Neural crest cell (in vitro differentiated cells): ENCODE measurements around the gene SMAD3. TPM values are rescaled to one million over a fixed set of nuclear protein-coding genes. Genes with fewer than 3 reads are reported as not detected.

Experiments
- DNase-seq: peaks from one replicate; pipeline ENCODE4 v3.0.0; 2021; ENCODE audit warnings: low read depth, mixed read lengths, low spot score
- H3K27ac Mint-ChIP-seq: one replicate; pipeline ENCODE4 v1.8.0; 2021; ENCODE audit warnings: mild to moderate bottlenecking, mixed read lengths; ENCODE audit not compliant: unreplicated experiment
- H3K27me3 Mint-ChIP-seq: 2 replicates; pipeline ENCODE4 v1.8.0; 2021; ENCODE audit warnings: low read depth, mild to moderate bottlenecking, mixed read lengths
- H3K36me3 Mint-ChIP-seq: 2 replicates; pipeline ENCODE4 v1.8.0; 2021; ENCODE audit warnings: low read depth, mild to moderate bottlenecking, mixed read lengths
- H3K4me1 Mint-ChIP-seq: 2 replicates; pipeline ENCODE4 v1.8.0; 2021; ENCODE audit warnings: mixed read lengths
- H3K4me3 Mint-ChIP-seq: one replicate; pipeline ENCODE4 v1.8.0; 2021; ENCODE audit warnings: mild to moderate bottlenecking, mixed read lengths
- H3K9me3 Mint-ChIP-seq: 2 replicates; pipeline ENCODE4 v1.8.0; 2021; ENCODE audit warnings: mixed read lengths
- CTCF ChIP-seq: fragments of 200-600 bp; sonication (generic); conservative IDR thresholded peaks from 2 replicates; pipeline ENCODE4 v1.5.0; 2021; ENCODE audit warnings: antibody characterized with exemption, mild to moderate bottlenecking
- total RNA-seq: library from RNA; stranded (reverse); gene quantifications from 2 replicates; pipeline ENCODE4 v1.2.1, GENCODE V29; 2021

Gene SMAD3
- total RNA-seq, 1 donor from 2014 or later: 39.5 TPM

GRCh38 chr15:67192185-67192820 lies 126.9 kb downstream of the SMAD3 start:
- H3K9me3 Mint-ChIP-seq: peaks cover 2% of the 10 kb centered on the region
- peaks cover 21% of the 10 kb centered on the region for H3K36me3 Mint-ChIP-seq
- TF ChIP-seq CTCF: no peak
- no peaks in the 10 kb centered on the region for H3K4me1 Mint-ChIP-seq
- DNase-seq: no peak
- H3K27ac Mint-ChIP-seq: no peak overlapping the region
- no peak overlapping the region for H3K4me3 Mint-ChIP-seq
- no peaks in the 10 kb centered on the region for H3K27me3 Mint-ChIP-seq

GRCh38 chr15:67193223-67193990 lies 128.0 kb downstream of the SMAD3 start:
- no peak overlapping the region for H3K27ac Mint-ChIP-seq

GRCh38 chr15:67194171-67195114 lies 129.0 kb downstream of the SMAD3 start:
- no peaks in the 10 kb centered on the region for H3K27me3 Mint-ChIP-seq
- H3K4me1 Mint-ChIP-seq: no peaks in the 10 kb centered on the region
- peaks cover 2% of the 10 kb centered on the region for H3K9me3 Mint-ChIP-seq
- TF ChIP-seq CTCF: no peak
- H3K36me3 Mint-ChIP-seq: peaks cover 23% of the 10 kb centered on the region
- no peak overlapping the region for H3K27ac Mint-ChIP-seq
- no peak overlapping the region for H3K4me3 Mint-ChIP-seq
- DNase-seq: no peak

More at GRCh38 chr15:67193223-67193990, 128.0 kb downstream of the SMAD3 start:
- no peak for DNase-seq
- Mint-ChIP-seq H3K9me3 (peaks cover 2% of the 10 kb centered on the region), H3K4me3 (no peak overlapping the region), H3K27me3 (no peaks in the 10 kb centered on the region), H3K36me3 (peaks cover 24% of the 10 kb centered on the region), H3K4me1 (no peaks in the 10 kb centered on the region)
- no peak for TF ChIP-seq CTCF

GRCh38 chr15:67195305-67195704 lies 129.9 kb downstream of the SMAD3 start:
- Mint-ChIP-seq H3K4me1 (peaks cover 4% of the 10 kb centered on the region), H3K27ac (no peak overlapping the region)

More at GRCh38 chr15:67195305-67195704, 129.9 kb downstream of the SMAD3 start:
- DNase-seq: no peak
- H3K27me3 Mint-ChIP-seq: no peaks in the 10 kb centered on the region
- H3K9me3 Mint-ChIP-seq: peaks cover 2% of the 10 kb centered on the region
- TF ChIP-seq CTCF: no peak
- H3K4me3 Mint-ChIP-seq: no peak overlapping the region
- peaks cover 25% of the 10 kb centered on the region for H3K36me3 Mint-ChIP-seq
